Measurements from ENCODE around the gene CPA1.
A peak's percentile ranks its signal among the peaks of the same experiment; 100 is the strongest.

CPA1 gene

GRCh38 chr7:130356121-130356875 lies 24.0 kb upstream of the CPA1 start:
- peak; percentile 98 for DNase-seq

GRCh38 chr7:130356876-130357611 lies 23.2 kb upstream of the CPA1 start:
- DNase-seq = peak; percentile 90

- DNase-seq = no peak
Measured at GRCh38 chr7:130358471-130358870, 21.8 kb upstream of the CPA1 start.

- no peak for DNase-seq
Measured at GRCh38 chr7:130359276-130359857, 20.9 kb upstream of the CPA1 start.

GRCh38 chr7:130360518-130360917 lies 19.8 kb upstream of the CPA1 start:
- no peak for DNase-seq

GRCh38 chr7:130361681-130362080 lies 18.6 kb upstream of the CPA1 start:
- no peak for DNase-seq

GRCh38 chr7:130362251-130362816 lies 18.0 kb upstream of the CPA1 start:
- DNase-seq = no peak

- DNase-seq = peak; percentile 96
Measured at GRCh38 chr7:130363026-130363847, 17.1 kb upstream of the CPA1 start.

GRCh38 chr7:130364451-130364850 lies 15.8 kb upstream of the CPA1 start:
- DNase-seq = no peak

GRCh38 chr7:130365088-130365487 lies 15.2 kb upstream of the CPA1 start:
- no peak for DNase-seq

GRCh38 chr7:130365511-130366441 lies 14.5 kb upstream of the CPA1 start:
- DNase-seq = peak; percentile 92

- no peak for DNase-seq
Measured at GRCh38 chr7:130366564-130366963, 13.7 kb upstream of the CPA1 start.

GRCh38 chr7:130367088-130367755 lies 13.1 kb upstream of the CPA1 start:
- DNase-seq = no peak

GRCh38 chr7:130367836-130368746 lies 12.2 kb upstream of the CPA1 start:
- no peak for DNase-seq

- peak; percentile 87 for DNase-seq
Measured at GRCh38 chr7:130369110-130369711, 11.1 kb upstream of the CPA1 start.

- DNase-seq = no peak
Measured at GRCh38 chr7:130369831-130370550, 10.3 kb upstream of the CPA1 start.

- no peak for DNase-seq
Measured at GRCh38 chr7:130371046-130371445, 9.2 kb upstream of the CPA1 start.

- DNase-seq = no peak
Measured at GRCh38 chr7:130372402-130373165, 7.7 kb upstream of the CPA1 start.
